ENCODE data around the gene DCDC2C.

Gene DCDC2C

DNA sequence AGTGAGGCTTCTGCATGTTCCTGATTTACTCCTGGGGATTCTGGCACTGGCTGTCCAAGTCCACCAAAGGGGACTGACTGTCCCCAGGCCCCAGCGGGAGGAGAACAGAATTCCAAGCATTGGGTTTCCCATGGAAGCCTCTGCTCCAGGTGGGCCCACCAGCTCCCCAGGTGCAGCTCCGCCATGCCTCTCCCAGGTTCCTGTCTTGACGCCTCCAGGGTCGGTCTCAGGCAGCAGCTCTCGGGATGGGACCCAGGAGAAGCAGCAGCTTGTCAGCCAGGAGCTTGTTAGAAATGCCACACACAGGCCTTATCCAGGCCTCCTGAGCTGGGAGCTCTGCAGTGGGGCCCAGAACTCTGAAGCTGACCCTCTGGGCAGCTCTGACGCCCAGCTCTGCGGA, 47.9 kb downstream of the DCDC2C start:
- Histone ChIP-seq H3K27me3 (ENCODE audit: insufficient read depth, low read length) (peaks cover 6% of the 10 kb centered on the region; the same call in 1 of the 2 replicates), H3K36me3 (ENCODE audit: insufficient read depth, low read length) (no peaks in the 10 kb centered on the region), H3F3A (ENCODE audit: insufficient read depth, low read length) (no peaks in the 10 kb centered on the region), H3K9me3 (ENCODE audit: low read length) (no peaks in the 10 kb centered on the region), H3K9me2 (ENCODE audit: low read depth, low read length) (no peaks in the 10 kb centered on the region), H2AFZ (ENCODE audit: low read length) (no peak overlapping the region), H3K27ac (ENCODE audit: low read depth, low read length, poor library complexity, severe bottlenecking) (no peak overlapping the region), H3K4me2 (ENCODE audit: low read length) (no peak overlapping the region), H3K4me3 (ENCODE audit: low read depth, low read length, poor library complexity, severe bottlenecking) (no peak overlapping the region), H3K4me1 (ENCODE audit: insufficient read depth, low read length, severe bottlenecking) (no peaks in the 10 kb centered on the region), H3K79me2 (ENCODE audit: insufficient read depth, low read length) (no peaks in the 10 kb centered on the region), H3K9ac (ENCODE audit: low read length) (no peak overlapping the region), H4K20me1 (ENCODE audit: insufficient read depth, low read length) (no peaks in the 10 kb centered on the region)
- TF ChIP-seq, protein P1, sequence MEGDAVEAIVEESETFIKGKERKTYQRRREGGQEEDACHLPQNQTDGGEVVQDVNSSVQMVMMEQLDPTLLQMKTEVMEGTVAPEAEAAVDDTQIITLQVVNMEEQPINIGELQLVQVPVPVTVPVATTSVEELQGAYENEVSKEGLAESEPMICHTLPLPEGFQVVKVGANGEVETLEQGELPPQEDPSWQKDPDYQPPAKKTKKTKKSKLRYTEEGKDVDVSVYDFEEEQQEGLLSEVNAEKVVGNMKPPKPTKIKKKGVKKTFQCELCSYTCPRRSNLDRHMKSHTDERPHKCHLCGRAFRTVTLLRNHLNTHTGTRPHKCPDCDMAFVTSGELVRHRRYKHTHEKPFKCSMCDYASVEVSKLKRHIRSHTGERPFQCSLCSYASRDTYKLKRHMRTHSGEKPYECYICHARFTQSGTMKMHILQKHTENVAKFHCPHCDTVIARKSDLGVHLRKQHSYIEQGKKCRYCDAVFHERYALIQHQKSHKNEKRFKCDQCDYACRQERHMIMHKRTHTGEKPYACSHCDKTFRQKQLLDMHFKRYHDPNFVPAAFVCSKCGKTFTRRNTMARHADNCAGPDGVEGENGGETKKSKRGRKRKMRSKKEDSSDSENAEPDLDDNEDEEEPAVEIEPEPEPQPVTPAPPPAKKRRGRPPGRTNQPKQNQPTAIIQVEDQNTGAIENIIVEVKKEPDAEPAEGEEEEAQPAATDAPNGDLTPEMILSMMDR (IDR thresholded peaks at IDR 0.05; ENCODE audit: low read length): no peak
- no peak for TF ChIP-seq EZH2 (IDR thresholded peaks at IDR 0.05; ENCODE audit: borderline replicate concordance, low read length)

DNA sequence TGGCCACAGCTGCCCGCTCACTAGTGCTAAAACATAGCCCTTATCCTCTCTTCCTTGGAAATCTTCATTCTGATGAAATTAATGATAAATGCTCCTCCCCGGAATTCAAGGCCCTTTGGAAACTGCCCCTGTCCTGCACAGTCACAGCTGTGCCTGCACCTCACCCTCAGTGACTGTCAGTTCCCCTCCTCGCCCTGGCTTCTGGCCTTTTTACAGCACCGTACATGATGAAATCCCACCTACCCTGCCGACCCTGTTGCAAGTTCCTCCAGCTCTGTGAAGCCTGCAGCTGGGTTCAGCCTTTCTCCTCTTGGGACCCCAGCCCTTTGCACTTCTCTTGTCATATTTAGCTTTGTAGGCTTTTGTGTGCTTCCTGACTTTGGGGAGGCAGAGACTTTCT, 48.4 kb downstream of the DCDC2C start:
- TF ChIP-seq, protein P1 (IDR thresholded peaks at IDR 0.05; ENCODE audit: low read length): no peak
- TF ChIP-seq EZH2 (IDR thresholded peaks at IDR 0.05; ENCODE audit: borderline replicate concordance, low read length): no peak
- Histone ChIP-seq H3K79me2 (ENCODE audit: insufficient read depth, low read length) (no peaks in the 10 kb centered on the region), H3K4me3 (ENCODE audit: low read depth, low read length, poor library complexity, severe bottlenecking) (no peak overlapping the region), H3K9ac (ENCODE audit: low read length) (no peak overlapping the region), H3K9me3 (ENCODE audit: low read length) (no peaks in the 10 kb centered on the region), H3K27me3 (ENCODE audit: insufficient read depth, low read length) (0 out of 2 replicates have a peak, but pooled peaks cover 4% of the 10 kb centered on the region), H3K27ac (ENCODE audit: low read depth, low read length, poor library complexity, severe bottlenecking) (no peak overlapping the region), H3K4me2 (ENCODE audit: low read length) (no peak overlapping the region), H2AFZ (ENCODE audit: low read length) (no peak overlapping the region), H3K9me2 (ENCODE audit: low read depth, low read length) (no peaks in the 10 kb centered on the region), H3K36me3 (ENCODE audit: insufficient read depth, low read length) (no peaks in the 10 kb centered on the region), H4K20me1 (ENCODE audit: insufficient read depth, low read length) (no peaks in the 10 kb centered on the region), H3K4me1 (ENCODE audit: insufficient read depth, low read length, severe bottlenecking) (no peaks in the 10 kb centered on the region), H3F3A (ENCODE audit: insufficient read depth, low read length) (no peaks in the 10 kb centered on the region)

DNA sequence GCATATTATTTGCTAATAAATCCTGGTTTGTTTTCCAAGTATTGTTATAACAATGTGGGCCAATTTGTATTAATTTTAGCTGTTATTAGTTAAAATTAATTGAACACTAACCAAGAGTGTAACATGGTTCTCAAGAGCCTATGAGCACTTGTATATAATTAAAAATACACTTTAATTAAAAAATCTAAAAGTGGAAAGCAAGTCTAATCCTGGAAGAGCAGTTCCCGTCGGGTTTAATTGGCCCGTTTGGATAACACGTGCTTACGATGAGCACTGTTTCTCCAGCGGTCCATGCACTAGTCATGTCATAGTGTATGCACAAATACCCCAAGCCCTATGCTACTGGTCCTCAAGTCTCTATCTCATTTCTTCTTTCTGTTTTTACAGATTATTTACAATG, 49.0 kb downstream of the DCDC2C start:
- Histone ChIP-seq H3K79me2 (ENCODE audit: insufficient read depth, low read length) (no peaks in the 10 kb centered on the region), H3K36me3 (ENCODE audit: insufficient read depth, low read length) (no peaks in the 10 kb centered on the region), H3F3A (ENCODE audit: insufficient read depth, low read length) (no peaks in the 10 kb centered on the region), H3K27me3 (ENCODE audit: insufficient read depth, low read length) (0 out of 2 replicates have a peak, but pooled peaks cover 4% of the 10 kb centered on the region), H3K4me1 (ENCODE audit: insufficient read depth, low read length, severe bottlenecking) (no peaks in the 10 kb centered on the region), H3K4me2 (ENCODE audit: low read length) (no peak overlapping the region), H3K9ac (ENCODE audit: low read length) (no peak overlapping the region), H3K9me3 (ENCODE audit: low read length) (no peaks in the 10 kb centered on the region), H4K20me1 (ENCODE audit: insufficient read depth, low read length) (no peaks in the 10 kb centered on the region), H3K9me2 (ENCODE audit: low read depth, low read length) (no peaks in the 10 kb centered on the region), H3K4me3 (ENCODE audit: low read depth, low read length, poor library complexity, severe bottlenecking) (no peak overlapping the region), H3K27ac (ENCODE audit: low read depth, low read length, poor library complexity, severe bottlenecking) (no peak overlapping the region), H2AFZ (ENCODE audit: low read length) (no peak overlapping the region)
- TF ChIP-seq, protein P1 (IDR thresholded peaks at IDR 0.05; ENCODE audit: low read length): no peak
- TF ChIP-seq EZH2 (IDR thresholded peaks at IDR 0.05; ENCODE audit: borderline replicate concordance, low read length): no peak
